ENCODE measurements around the gene AKR1C3. TPM values are rescaled to one million over a fixed set of nuclear protein-coding genes. Genes with fewer than 3 reads are reported as not detected.
"Not testable (repeated sequence)": the region's sequence is repeated elsewhere in the genome, so short reads cannot be mapped to it uniquely, and the experiment has no call there.

AKR1C3 gene
- total RNA-seq (2022) (22.0 and 22.9 TPM in 2 replicates), Bru-seq, nascent RNA (percentile 42 among the genes with signal in this experiment), BruChase-seq, experiment 1, labeled RNA remaining after a 6-hour chase (percentile 44 among the genes with signal in this experiment), BruChase-seq, experiment 2, labeled RNA remaining after a 2-hour chase (percentile 37 among the genes with signal in this experiment)
- long read RNA-seq, transcript AKR1C3-201 (9 exons, 1,807 nt) = major isoform, 42 of 43 reads
- long read RNA-seq, partial matches to known transcripts = 0 of 43 reads
- long read RNA-seq, other reads (novel, unspliced or antisense) = 1 of 43 reads

GRCh38 chr10:5094265-5095205, at the start of gene AKR1C3:
Gene AKR1C3 (plus strand): TSS chr10:5094414. CDS start chr10:5094445, 31 bp downstream.
- Mint-ChIP-seq H3K27ac (ENCODE audit: low read depth, unreplicated experiment) (peak within 1 kb of the TSS; percentile 88), H3K36me3 (ENCODE audit: insufficient read depth, unreplicated experiment) (peaks cover 32% of the 10 kb centered on the region), H3K9me3 (ENCODE audit: unreplicated experiment) (peaks cover 3% of the 10 kb centered on the region), H3K4me3 (ENCODE audit: unreplicated experiment) (peak within 1 kb of the TSS; percentile 87), H3K4me1 (ENCODE audit: insufficient read depth, unreplicated experiment) (peaks cover 20% of the 10 kb centered on the region), H3K27me3 (ENCODE audit: insufficient read depth, unreplicated experiment) (no peaks in the 10 kb centered on the region)
- BruUV-seq (replicated peaks) = TSS peak; percentile 68
- peak; percentile 43 for TF ChIP-seq CTCF (IDR thresholded peaks at IDR 0.05; ENCODE audit: unreplicated experiment)
- DNase-seq (ENCODE audit: unreplicated experiment) = peak; percentile 84
- POLR2A ChIA-PET = interaction anchor here (0.5 to 2.9 kb wide), 21 partner anchors 18 to 796 kb away, joined by 3 to 26 read pairs (median 4); partner anchors contain the start of genes AKR1C1 and AKR1C2
- CTCF ChIA-PET = interaction anchor here (0.6 to 4.3 kb wide), 16 partner anchors 26 to 346 kb away, joined by 3 to 29 read pairs (median 3); no protein-coding TSS in a partner anchor
- intact Hi-C loops (cut with micrococcal nuclease) = loop anchor here (1.0 kb wide), 6 partner anchors 75 to 340 kb away; no protein-coding TSS in a partner anchor

- H3K4me1 Mint-ChIP-seq (ENCODE audit: insufficient read depth, unreplicated experiment) = peaks cover 22% of the 10 kb centered on the region
Measured at GRCh38 chr10:5045095-5045494, 49.1 kb upstream of the AKR1C3 start.

GRCh38 chr10:5046410-5046809, 47.8 kb upstream of the AKR1C3 start:
- Mint-ChIP-seq H3K4me1 (ENCODE audit: insufficient read depth, unreplicated experiment) (peaks cover 18% of the 10 kb centered on the region), H3K27ac (ENCODE audit: low read depth, unreplicated experiment) (no peak overlapping the region), H3K36me3 (ENCODE audit: insufficient read depth, unreplicated experiment) (no peaks in the 10 kb centered on the region), H3K27me3 (ENCODE audit: insufficient read depth, unreplicated experiment) (no peaks in the 10 kb centered on the region), H3K9me3 (ENCODE audit: unreplicated experiment) (no peaks in the 10 kb centered on the region), H3K4me3 (ENCODE audit: unreplicated experiment) (no peak overlapping the region)
- intact Hi-C loops (cut with micrococcal nuclease) = no loop called here
- no peak for TF ChIP-seq CTCF (IDR thresholded peaks at IDR 0.05; ENCODE audit: unreplicated experiment)
- DNase-seq (ENCODE audit: unreplicated experiment) = no peak
- BruUV-seq (replicated peaks) = no TSS peak
- ChIA-PET POLR2A (no interaction called here), CTCF (interaction anchor here (0.6 to 1.5 kb wide), 4 partner anchors 12 to 177 kb away, joined by 3 to 5 read pairs (median 4); no protein-coding TSS in a partner anchor)

More at GRCh38 chr10:5045095-5045494, 49.1 kb upstream of the AKR1C3 start:
- TF ChIP-seq CTCF (IDR thresholded peaks at IDR 0.05; ENCODE audit: unreplicated experiment) = no peak
- no TSS peak for BruUV-seq (replicated peaks)
- no peaks in the 10 kb centered on the region for H3K27me3 Mint-ChIP-seq (ENCODE audit: insufficient read depth, unreplicated experiment)
- no peak for DNase-seq (ENCODE audit: unreplicated experiment)
- H3K9me3 Mint-ChIP-seq (ENCODE audit: unreplicated experiment) = no peaks in the 10 kb centered on the region
- ChIA-PET CTCF (no interaction called here), POLR2A (no interaction called here)
- H3K36me3 Mint-ChIP-seq (ENCODE audit: insufficient read depth, unreplicated experiment) = no peaks in the 10 kb centered on the region
- intact Hi-C loops (cut with micrococcal nuclease) = no loop called here
- no peak overlapping the region for H3K27ac Mint-ChIP-seq (ENCODE audit: low read depth, unreplicated experiment)
- H3K4me3 Mint-ChIP-seq (ENCODE audit: unreplicated experiment) = no peak overlapping the region

GRCh38 chr10:5047055-5047454, 47.2 kb upstream of the AKR1C3 start:
- H3K36me3 Mint-ChIP-seq (ENCODE audit: insufficient read depth, unreplicated experiment); H3K27ac Mint-ChIP-seq (ENCODE audit: low read depth, unreplicated experiment); H3K9me3 Mint-ChIP-seq (ENCODE audit: unreplicated experiment); BruUV-seq (replicated peaks); intact Hi-C loops (cut with micrococcal nuclease); H3K27me3 Mint-ChIP-seq (ENCODE audit: insufficient read depth, unreplicated experiment); DNase-seq (ENCODE audit: unreplicated experiment); H3K4me3 Mint-ChIP-seq (ENCODE audit: unreplicated experiment): not testable (repeated sequence)
- POLR2A ChIA-PET = interaction anchor here (0.6 to 1.5 kb wide), 3 partner anchors 17 to 124 kb away, joined by 3 read pairs; no protein-coding TSS in a partner anchor
- CTCF ChIA-PET = interaction anchor here (0.6 to 1.5 kb wide), 5 partner anchors 12 to 223 kb away, joined by 3 to 5 read pairs (median 3); partner anchors contain the start of gene AKR1C3
- H3K4me1 Mint-ChIP-seq (ENCODE audit: insufficient read depth, unreplicated experiment) = peaks cover 18% of the 10 kb centered on the region
